Chondrocyte (in vitro differentiated cells): ENCODE measurements around the gene PKD2. TPM values are rescaled to one million over a fixed set of nuclear protein-coding genes. Genes with fewer than 3 reads are reported as not detected.

Source experiments
- DNase-seq: peaks from one replicate; pipeline ENCODE4 v3.0.0; 2021; ENCODE audit warnings: mixed read lengths, low spot score
- H3K27ac Mint-ChIP-seq: one replicate; pipeline ENCODE4 v1.8.0; 2021; ENCODE audit warnings: mild to moderate bottlenecking, moderate library complexity, mixed read lengths; ENCODE audit not compliant: unreplicated experiment
- H3K27me3 Mint-ChIP-seq: 2 replicates; pipeline ENCODE4 v1.8.0; 2021; ENCODE audit warnings: low read depth, mixed read lengths
- H3K36me3 Mint-ChIP-seq: 2 replicates; pipeline ENCODE4 v1.8.0; 2021; ENCODE audit warnings: low read depth, mixed read lengths
- H3K4me1 Mint-ChIP-seq: 2 replicates; pipeline ENCODE4 v1.8.0; 2021; ENCODE audit warnings: low read depth, mild to moderate bottlenecking, mixed read lengths
- H3K4me3 Mint-ChIP-seq: one replicate; pipeline ENCODE4 v1.8.0; 2021; ENCODE audit warnings: mild to moderate bottlenecking, moderate library complexity, mixed read lengths; ENCODE audit not compliant: unreplicated experiment
- H3K9me3 Mint-ChIP-seq: 2 replicates; pipeline ENCODE4 v1.8.0; 2021; ENCODE audit warnings: low read depth, mixed read lengths
- CTCF ChIP-seq: fragments of 200-600 bp; sonication (generic); IDR thresholded peaks from 2 replicates; pipeline ENCODE4 v1.5.0; 2021; ENCODE audit warnings: antibody characterized with exemption, mild to moderate bottlenecking, moderate library complexity
- total RNA-seq: library from RNA; stranded (reverse); gene quantifications from 3 replicates; pipeline ENCODE4 v1.2.1, GENCODE V29; 2021

The PKD2 gene
- total RNA-seq, 1 donor from 2014 or later: 71.7 TPM

GRCh38 chr4:88043001-88043400, 35.6 kb downstream of the PKD2 start:
- peaks cover 29% of the 10 kb centered on the region for H3K36me3 Mint-ChIP-seq
- H3K4me3 Mint-ChIP-seq: no peak overlapping the region
- no peak for DNase-seq
- no peak for TF ChIP-seq CTCF
- no peaks in the 10 kb centered on the region for H3K9me3 Mint-ChIP-seq
- no peaks in the 10 kb centered on the region for H3K4me1 Mint-ChIP-seq
- H3K27ac Mint-ChIP-seq: no peak overlapping the region
- no peaks in the 10 kb centered on the region for H3K27me3 Mint-ChIP-seq

- TF ChIP-seq CTCF: no peak
- peaks cover 26% of the 10 kb centered on the region for H3K36me3 Mint-ChIP-seq
Observed at GRCh38 chr4:88043586-88044340, 36.3 kb downstream of the PKD2 start.

GRCh38 chr4:88045021-88045420, 37.6 kb downstream of the PKD2 start:
- Mint-ChIP-seq H3K36me3 (peaks cover 22% of the 10 kb centered on the region), H3K4me1 (no peaks in the 10 kb centered on the region), H3K9me3 (no peaks in the 10 kb centered on the region), H3K4me3 (no peak overlapping the region), H3K27ac (no peak overlapping the region), H3K27me3 (no peaks in the 10 kb centered on the region)
- no peak for TF ChIP-seq CTCF
- DNase-seq: no peak

More at GRCh38 chr4:88043586-88044340, 36.3 kb downstream of the PKD2 start:
- H3K4me3 Mint-ChIP-seq: no peak overlapping the region
- H3K9me3 Mint-ChIP-seq: no peaks in the 10 kb centered on the region
- DNase-seq: no peak
- H3K4me1 Mint-ChIP-seq: no peaks in the 10 kb centered on the region
- H3K27ac Mint-ChIP-seq: no peak overlapping the region
- no peaks in the 10 kb centered on the region for H3K27me3 Mint-ChIP-seq

GRCh38 chr4:88054229-88054628, 46.8 kb downstream of the PKD2 start:
- H3K27ac Mint-ChIP-seq: no peak overlapping the region
- no peaks in the 10 kb centered on the region for H3K4me1 Mint-ChIP-seq
- no peak for TF ChIP-seq CTCF
- no peaks in the 10 kb centered on the region for H3K27me3 Mint-ChIP-seq
- no peak for DNase-seq
- H3K4me3 Mint-ChIP-seq: no peak overlapping the region
- peaks cover 19% of the 10 kb centered on the region for H3K36me3 Mint-ChIP-seq
- H3K9me3 Mint-ChIP-seq: no peaks in the 10 kb centered on the region

GRCh38 chr4:88054901-88055300, 47.5 kb downstream of the PKD2 start:
- Mint-ChIP-seq H3K4me3 (no peak overlapping the region), H3K27ac (no peak overlapping the region), H3K9me3 (no peaks in the 10 kb centered on the region), H3K27me3 (no peaks in the 10 kb centered on the region), H3K4me1 (no peaks in the 10 kb centered on the region), H3K36me3 (peaks cover 22% of the 10 kb centered on the region)
- TF ChIP-seq CTCF: peak; percentile 66
- no peak for DNase-seq
